Gastrocnemius medialis (tissue), 4 donors: ENCODE results near the gene MED4. TPM values are rescaled to one million over a fixed set of nuclear protein-coding genes. Genes with fewer than 3 reads are reported as not detected.

Experiments
- ATAC-seq, 2 donors: fragments of 150-250 bp; one replicate each; pipeline ENCODE4 v1.9.1; 2016
- DNase-seq, 2 donors: peaks; one replicate each; pipeline ENCODE4 v3.0.0-alpha.2; 2019
- H3K27ac ChIP-seq, 4 donors: fragments of 200-600 bp; sonication (generic); 1 replicate in 1 of 4; 2 replicates in 3 of 4; pipeline ENCODE4 v1.5.1; 2016 to 2018; ENCODE audit warnings: mild to moderate bottlenecking in 2 of 4, moderate library complexity in 1 of 4
- H3K27me3 ChIP-seq, 3 donors: fragments of 200-600 bp; sonication (generic) in 2 of 3; 1 replicate in 1 of 3; 2 replicates in 2 of 3; pipeline versions ENCODE4 v1.5.1 to v1.6.0; 2016 to 2019; ENCODE audit warnings: mild to moderate bottlenecking in 1 of 3, moderate library complexity in 1 of 3
- H3K36me3 ChIP-seq, 2 donors: fragments of 200-600 bp; sonication (generic) in 1 of 2; one replicate each; pipeline ENCODE4 v1.5.1; 2017 to 2018
- H3K4me1 ChIP-seq, 2 donors: fragments of 200-600 bp; sonication (generic) in 1 of 2; one replicate each; pipeline ENCODE4 v1.5.1; 2016 to 2017; ENCODE audit warnings: mild to moderate bottlenecking in 2 of 2
- H3K4me3 ChIP-seq, 4 donors: fragments of 200-600 bp; sonication (generic) in 3 of 4; 1 replicate in 1 of 4; 2 replicates in 3 of 4; pipeline ENCODE4 v1.5.1; 2016 to 2019; ENCODE audit warnings: mild to moderate bottlenecking in 2 of 4
- H3K9me3 ChIP-seq, 3 donors: fragments of 200-600 bp; sonication (generic) in 2 of 3; 1 replicate in 1 of 3; 2 replicates in 2 of 3; pipeline ENCODE4 v1.5.1; 2016 to 2019
- CTCF ChIP-seq, 5 experiments: fragments of 450-650 bp in 3 of 5; fragments of 200-600 bp in 2 of 5; sonication (generic) in 2 of 5; IDR thresholded peaks in 4 of 5; conservative IDR thresholded peaks in 1 of 5; 1 replicate in 4 of 5; 2 replicates in 1 of 5; pipeline ENCODE4 v1.5.1; 2016 to 2019; ENCODE audit warnings: antibody characterized with exemption in 5 of 5, mild to moderate bottlenecking in 3 of 5, moderate library complexity in 3 of 5
- POLR2A ChIP-seq, 2 donors: fragments of 450-650 bp; IDR thresholded peaks; one replicate each; pipeline ENCODE4 v1.6.1; 2017; ENCODE audit warnings: antibody characterized with exemption in 2 of 2, mild to moderate bottlenecking in 2 of 2, moderate library complexity in 2 of 2
- in situ Hi-C, 4 donors: fragments of 200-750 bp; cut with MboI; loops; one replicate each; pipeline versions ENCODE4 v1.15.0 to v1.8.0; 2017; ENCODE audit warnings: low sequenced_read_pairs in 4 of 4
- intact Hi-C: fragments of 100-400 bp; cut with DNase I; formaldehyde crosslinking; loops from one replicate; pipeline ENCODE4 v1.15.1; 2023; ENCODE audit warnings: low total_unique reads
- total RNA-seq, 4 donors: library from RNA; depleted of rRNA; stranded (reverse); fragments of >200 nt; gene quantifications; one replicate each; pipeline versions ENCODE4 v1.1.0 to v1.2.3, GENCODE V29; 2016

MED4 gene
- total RNA-seq, 4 donors from 2014 or later: 30.7 to 37.5 (median 31.9) TPM

- H3K36me3 ChIP-seq: no peaks in the 10 kb centered on the region
- no peaks in the 10 kb centered on the region for H3K27me3 ChIP-seq
- in situ Hi-C loops (loop anchor here in 3 of 4 donors (10.0 to 25.0 kb wide), 4 partner anchors 111 to 638 kb away; partner anchors contain the start of genes ITM2B (in 2 of the 3) and RB1 (in 1 of the 3)), intact Hi-C loops (no loop called here)
- no peak for ATAC-seq
- peak overlapping the region in 3 of 4 donors; percentile 66 to 80 (median 73) for H3K27ac ChIP-seq
- no peaks in the 10 kb centered on the region for H3K9me3 ChIP-seq
- no peak for DNase-seq
- TF ChIP-seq POLR2A (IDR thresholded peaks at IDR 0.05): no peak
- no peak for TF ChIP-seq CTCF (IDR thresholded peaks at IDR 0.05 in 4 of 5, conservative IDR thresholded peaks at IDR 0.05 in 1 of 5)
- no peak overlapping the region for H3K4me3 ChIP-seq
- H3K4me1 ChIP-seq: peaks cover 12 to 36% of the 10 kb centered on the region in 2 donors
Measured at GRCh38 chr13:48123812-48124211, 28.9 kb upstream of the MED4 start.

- H3K27ac ChIP-seq: no peak overlapping the region
- DNase-seq: no peak
- no peaks in the 10 kb centered on the region for H3K9me3 ChIP-seq
- H3K36me3 ChIP-seq: no peaks in the 10 kb centered on the region
- ATAC-seq: no peak
- in situ Hi-C loops (loop anchor here in 3 of 4 donors (10.0 to 25.0 kb wide), 4 partner anchors 113 to 641 kb away; partner anchors contain the start of genes ITM2B (in 2 of the 3) and RB1 (in 1 of the 3)), intact Hi-C loops (no loop called here)
- no peak for TF ChIP-seq POLR2A (IDR thresholded peaks at IDR 0.05)
- TF ChIP-seq CTCF (IDR thresholded peaks at IDR 0.05 in 4 of 5, conservative IDR thresholded peaks at IDR 0.05 in 1 of 5): no peak
- no peaks in the 10 kb centered on the region for H3K27me3 ChIP-seq
- peaks cover 12 to 25% of the 10 kb centered on the region in 2 donors for H3K4me1 ChIP-seq
- no peak overlapping the region for H3K4me3 ChIP-seq
Measured at GRCh38 chr13:48121733-48122132, 26.8 kb upstream of the MED4 start.

GRCh38 chr13:48120241-48120640 lies 25.3 kb upstream of the MED4 start:
- Histone ChIP-seq H3K4me1 (peaks cover 0 to 11% of the 10 kb centered on the region in 2 donors), H3K27me3 (no peaks in the 10 kb centered on the region), H3K27ac (no peak overlapping the region), H3K4me3 (no peak overlapping the region), H3K36me3 (no peaks in the 10 kb centered on the region), H3K9me3 (no peaks in the 10 kb centered on the region)
- DNase-seq: no peak
- no peak for TF ChIP-seq CTCF (IDR thresholded peaks at IDR 0.05 in 4 of 5, conservative IDR thresholded peaks at IDR 0.05 in 1 of 5)
- TF ChIP-seq POLR2A (IDR thresholded peaks at IDR 0.05): no peak
- intact Hi-C loops: no loop called here
- no peak for ATAC-seq
- in situ Hi-C loops: loop anchor here in 3 of 4 donors (10.0 to 25.0 kb wide), 4 partner anchors 115 to 642 kb away; partner anchors contain the start of genes ITM2B (in 2 of the 3) and RB1 (in 1 of the 3)

- in situ Hi-C loops (loop anchor here in 1 of 4 donors (25.0 kb wide), 1 partner anchor 644 kb away; no protein-coding TSS in a partner anchor), intact Hi-C loops (no loop called here)
- Histone ChIP-seq H3K27ac (no peak overlapping the region), H3K4me1 (peaks cover 3% of the 10 kb centered on the region in 2 donors), H3K27me3 (no peaks in the 10 kb centered on the region), H3K4me3 (no peak overlapping the region), H3K9me3 (no peaks in the 10 kb centered on the region), H3K36me3 (no peaks in the 10 kb centered on the region)
- no peak for TF ChIP-seq CTCF (IDR thresholded peaks at IDR 0.05 in 4 of 5, conservative IDR thresholded peaks at IDR 0.05 in 1 of 5)
- ATAC-seq (no peak), DNase-seq (no peak)
Measured at GRCh38 chr13:48118030-48118429, 23.1 kb upstream of the MED4 start.
